Stimulated activated CD4-positive, alpha-beta T cell treated with anti-CD3 and anti-CD28 coated beads, Interleukin-15, amount 100 ng/mL, for 48 hours (primary cell): ENCODE measurements around the gene PRDM16.

Experiments
- DNase-seq, 2 donors: peaks; one replicate each; pipeline ENCODE4 v3.0.0-alpha.2; 2020; ENCODE audit warnings: low read depth in 2 of 2

Gene PRDM16

GRCh38 chr1:3068564-3069431, at the start of gene PRDM16:
Gene PRDM16 (plus strand): TSS chr1:3069203. CDS start chr1:3069260, 57 bp downstream.
- DNase-seq = no peak

DNA sequence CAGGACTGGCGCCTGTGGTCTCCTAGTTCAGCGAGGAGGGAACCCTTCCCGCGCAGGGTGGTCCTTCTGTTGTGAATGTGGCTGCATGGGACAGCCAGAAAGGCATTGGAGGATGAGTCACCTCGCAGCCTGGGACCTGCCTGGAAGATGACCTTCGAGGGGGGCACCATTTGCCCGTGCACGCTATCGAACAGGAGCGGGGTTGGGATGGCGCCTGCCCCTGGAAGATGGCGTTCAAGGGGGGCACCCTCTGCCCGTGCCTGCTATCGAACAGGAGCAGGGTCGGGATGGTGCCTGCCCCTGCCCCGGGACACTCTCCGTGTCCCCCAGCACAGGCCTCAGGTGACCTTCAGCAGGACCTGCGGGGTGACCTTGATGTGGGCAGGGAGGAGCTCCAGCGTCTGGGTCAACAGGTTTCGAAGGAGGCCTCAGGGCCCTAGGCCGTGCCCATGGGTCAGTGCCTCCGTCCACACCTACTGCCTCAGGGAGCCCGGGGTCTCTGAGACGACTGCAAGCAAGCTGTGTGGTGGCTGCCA, 49.4 kb upstream of the PRDM16 start:
- DNase-seq = no peak

GRCh38 chr1:3020263-3020909, 48.6 kb upstream of the PRDM16 start:
- DNase-seq = no peak

DNA sequence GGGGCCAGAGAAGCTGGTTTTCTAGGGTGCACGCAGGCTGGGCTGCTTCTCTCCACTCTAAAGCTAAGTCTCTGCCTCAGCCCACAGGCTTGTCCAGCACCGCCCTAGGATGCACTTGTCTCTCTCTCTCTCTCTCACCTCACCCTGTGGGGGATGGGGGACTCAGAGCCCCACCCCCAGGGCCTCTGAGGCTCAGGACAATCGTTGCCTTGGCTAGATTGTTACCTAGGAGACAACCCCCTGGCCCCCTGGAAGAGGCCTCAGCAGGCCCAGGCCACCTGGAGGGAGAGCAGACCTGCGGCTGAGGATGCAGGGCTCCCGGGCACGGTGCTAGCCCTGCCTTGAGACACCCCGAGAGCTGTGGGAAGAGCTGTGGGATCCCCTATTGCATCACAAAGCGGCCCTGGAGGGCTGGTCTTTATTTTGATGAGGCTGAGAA, 47.8 kb upstream of the PRDM16 start, which contains the start of gene ACTRT2:
TSS of gene ACTRT2 (plus strand) at position 235 of the 439 bp plus-strand sequence. CDS start 220 bp downstream, outside the sequence.
- no peak for DNase-seq

GRCh38 chr1:3021801-3022401, 47.1 kb upstream of the PRDM16 start:
- no peak for DNase-seq

GRCh38 chr1:3022511-3022973, 46.5 kb upstream of the PRDM16 start:
- DNase-seq = no peak

- no peak for DNase-seq
These were observed 46.0 kb upstream of the PRDM16 start for GRCh38 chr1:3022976-3023375.

GRCh38 chr1:3024019-3024418, 45.0 kb upstream of the PRDM16 start:
- no peak for DNase-seq

DNA sequence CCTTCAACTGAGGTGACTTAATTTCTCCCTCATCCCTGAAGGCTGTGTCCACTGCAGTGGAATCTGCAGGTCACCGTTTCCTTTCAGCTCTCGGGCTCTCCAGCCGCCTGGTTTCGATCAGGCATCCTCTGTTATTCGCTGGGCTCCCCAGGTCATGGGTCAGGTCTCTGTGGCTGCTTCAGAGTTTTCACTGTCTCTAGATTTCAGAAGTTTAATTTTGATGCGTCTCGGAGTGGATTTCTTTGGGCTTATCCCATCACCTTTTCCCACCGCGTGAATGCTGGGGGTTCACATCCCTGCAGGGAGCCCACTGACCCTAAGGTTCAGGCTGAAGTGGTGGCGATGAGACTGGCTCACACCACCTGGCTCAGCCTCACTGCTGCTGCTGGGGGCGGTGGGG, 44.4 kb upstream of the PRDM16 start:
- no peak for DNase-seq

DNA sequence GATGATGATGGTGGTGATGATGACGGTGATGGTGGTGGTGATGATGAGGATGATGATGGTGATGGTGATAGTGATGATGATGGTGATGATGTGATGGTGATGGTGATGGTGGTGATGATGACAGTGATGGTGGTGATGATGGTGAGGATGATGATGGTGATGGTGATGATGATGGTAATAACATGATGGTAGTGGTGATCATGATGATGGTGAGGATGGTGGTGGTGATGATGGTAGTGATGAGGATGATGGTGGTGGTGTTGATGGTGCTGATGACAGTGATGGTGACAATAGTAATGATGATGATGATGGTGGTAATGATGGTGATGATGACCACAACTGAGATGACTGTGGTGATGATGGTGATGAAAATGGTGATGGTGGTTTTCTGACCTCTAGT, 42.9 kb upstream of the PRDM16 start:
- no peak for DNase-seq

- DNase-seq = no peak
These were observed 42.2 kb upstream of the PRDM16 start for GRCh38 chr1:3026581-3027391.

DNA sequence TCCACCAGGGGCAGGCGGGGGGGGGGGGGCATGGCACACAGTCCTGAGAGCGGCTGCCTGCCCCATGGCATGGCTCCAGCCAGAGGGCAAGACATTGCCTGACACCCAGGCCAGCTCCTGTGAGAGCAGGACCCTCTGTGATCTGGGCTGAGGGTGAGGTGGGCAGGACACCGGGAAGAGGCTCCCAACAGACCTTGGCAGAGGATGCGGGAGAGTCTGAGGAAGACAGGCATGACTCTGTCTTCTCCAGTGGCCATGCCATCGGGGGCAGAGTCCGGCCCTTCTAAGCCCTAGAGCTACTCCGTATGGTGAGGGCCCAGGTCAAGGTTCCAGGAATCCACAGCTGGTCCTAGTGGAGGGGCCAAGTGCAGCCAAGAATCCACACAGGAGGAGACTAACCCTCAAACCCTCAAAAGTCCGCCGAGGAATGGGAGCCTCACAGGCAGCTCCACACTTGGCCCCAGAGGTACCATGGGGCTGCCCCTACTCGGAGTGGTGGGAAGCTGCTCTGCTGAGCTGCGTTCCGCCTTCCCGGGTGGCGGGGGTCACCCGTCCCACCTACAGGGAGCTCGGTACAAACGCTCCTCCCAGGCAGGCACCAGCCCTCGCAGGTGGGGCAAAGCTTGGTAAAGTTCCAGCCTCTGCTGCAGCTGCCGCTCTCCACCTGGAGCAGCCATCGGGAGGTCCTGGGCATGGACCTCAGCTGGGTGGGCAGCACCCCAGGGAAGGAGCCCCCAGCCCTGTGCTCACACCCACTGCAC, 41.2 kb upstream of the PRDM16 start:
- DNase-seq = no peak

DNA sequence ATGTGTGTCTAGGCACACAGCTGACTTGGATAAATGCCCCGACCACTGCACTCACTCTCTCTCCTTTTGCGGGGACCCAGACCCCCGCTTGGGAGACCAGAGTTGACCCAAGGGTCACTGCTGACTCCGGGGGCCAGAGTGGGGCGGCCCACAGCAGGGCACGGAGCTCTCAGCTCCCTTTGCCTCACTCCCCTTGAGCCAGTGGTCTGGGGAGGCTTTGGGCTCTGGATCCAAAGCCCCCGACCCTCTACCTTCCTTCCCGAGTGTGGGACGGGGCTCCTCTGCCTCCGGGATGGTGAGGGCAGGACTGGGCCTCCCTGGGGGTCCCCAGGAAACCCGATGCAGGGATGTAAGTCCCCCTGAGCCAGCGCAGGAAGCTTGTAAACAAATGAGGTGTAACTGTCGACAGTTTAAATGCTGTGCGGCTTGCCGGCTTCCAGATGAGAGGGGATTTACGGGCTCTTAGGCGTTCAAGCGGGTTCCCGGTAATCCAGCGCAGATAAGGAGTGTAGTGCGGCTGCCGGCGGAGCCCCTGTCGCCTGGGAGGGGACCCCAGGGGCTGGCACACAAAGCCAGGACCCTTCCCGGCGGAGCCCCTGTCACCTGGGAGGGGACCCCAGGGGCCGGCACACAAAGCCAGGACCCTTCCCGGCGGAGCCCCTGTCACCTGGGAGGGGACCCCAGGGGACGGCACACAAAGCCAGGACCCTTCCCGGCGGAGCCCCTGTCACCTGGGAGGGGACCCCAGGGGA, 40.3 kb upstream of the PRDM16 start:
- DNase-seq = no peak

- no peak for DNase-seq
These were observed 39.5 kb upstream of the PRDM16 start for GRCh38 chr1:3029481-3029961.

DNA sequence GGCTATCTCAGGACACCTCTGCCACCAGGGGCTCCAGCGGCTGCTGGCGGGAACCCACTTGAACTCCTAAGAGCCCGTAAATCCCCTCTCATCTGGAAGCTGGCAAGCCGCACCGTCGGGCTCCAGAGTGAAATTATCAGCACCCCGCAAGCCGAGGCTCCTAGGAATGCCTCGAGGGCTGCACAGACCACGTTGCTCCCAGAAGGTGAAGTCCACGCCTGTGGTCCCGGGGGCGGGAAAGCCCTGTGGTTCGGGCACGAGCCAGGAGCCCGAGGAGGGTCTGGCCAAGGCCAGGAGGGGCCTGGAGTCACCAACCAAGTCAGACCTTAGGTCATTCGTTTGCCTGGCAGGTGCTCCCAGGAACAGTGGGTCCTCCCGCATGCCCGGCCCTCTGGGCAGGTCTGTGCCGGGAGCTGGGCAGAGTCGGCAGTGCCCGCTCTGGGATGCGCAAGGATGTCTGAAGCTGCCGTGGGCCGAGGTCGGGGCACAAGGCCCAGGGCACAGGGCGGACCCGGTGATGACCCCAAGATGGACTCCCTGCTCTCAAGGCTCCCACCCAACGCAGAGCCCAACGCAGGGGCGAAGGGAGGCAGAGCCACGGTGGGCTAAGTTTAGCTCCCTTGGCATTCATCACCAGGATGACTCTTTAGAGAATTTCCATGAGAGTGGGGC, 38.9 kb upstream of the PRDM16 start:
- no peak for DNase-seq

DNA sequence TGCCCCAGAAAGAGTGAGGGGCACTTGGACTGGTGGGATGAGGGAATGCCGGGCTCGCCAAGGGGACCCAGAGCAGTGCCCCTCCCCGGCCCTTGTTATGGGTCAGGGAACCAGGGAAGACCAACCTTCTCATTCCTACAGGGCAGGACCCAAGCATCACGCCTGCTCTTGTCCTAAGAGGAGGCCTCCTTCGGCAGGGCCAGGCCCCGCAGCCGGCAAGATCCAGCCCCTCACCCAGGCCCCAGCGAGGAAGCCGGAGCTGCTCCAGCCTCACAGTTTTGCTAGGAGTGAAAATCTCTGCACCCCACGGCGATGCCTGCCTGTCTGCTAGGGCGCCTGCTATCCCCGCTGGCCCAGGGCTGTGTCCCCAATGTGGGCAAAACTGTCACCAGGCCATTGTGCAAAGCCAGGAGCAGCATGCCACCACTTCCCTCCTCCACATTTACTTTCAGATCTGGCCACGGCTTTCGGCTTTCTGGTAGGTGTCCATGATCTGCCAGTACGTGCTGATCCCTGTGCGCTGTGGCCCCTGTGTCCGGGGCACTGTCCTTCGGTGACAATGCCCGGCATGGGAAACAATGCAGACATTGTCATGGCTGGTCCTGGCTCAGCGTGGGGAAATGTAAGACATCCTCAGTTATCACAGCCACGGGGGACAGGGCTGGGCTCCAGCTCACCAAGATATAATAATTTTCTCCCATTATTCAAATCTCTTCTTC, 38.2 kb upstream of the PRDM16 start:
- DNase-seq = no peak

GRCh38 chr1:3031401-3032221, 37.4 kb upstream of the PRDM16 start:
- DNase-seq = no peak
